ENCODE results near the gene TRPM2. TPM values are rescaled to one million over a fixed set of nuclear protein-coding genes. Genes with fewer than 3 reads are reported as not detected.

Gene TRPM2
- total RNA-seq, 4 donors from 2014 or later: 1.6 to 3.5 (median 2.7) TPM

- no peaks in the 10 kb centered on the region for H3K36me3 ChIP-seq
- H3K4me1 ChIP-seq: no peaks in the 10 kb centered on the region
- no peak overlapping the region for H3K4me3 ChIP-seq
- DNase-seq (ENCODE audit: extremely low spot score): no peak
- peaks cover 0 to 31% (median 29%) of the 10 kb centered on the region in 4 donors for H3K9me3 ChIP-seq
- no peak for TF ChIP-seq POLR2AphosphoS5 (IDR thresholded peaks at IDR 0.05)
- TF ChIP-seq POLR2A (IDR thresholded peaks at IDR 0.05; ENCODE audit: low read depth): no peak
- TF ChIP-seq, protein P1, sequence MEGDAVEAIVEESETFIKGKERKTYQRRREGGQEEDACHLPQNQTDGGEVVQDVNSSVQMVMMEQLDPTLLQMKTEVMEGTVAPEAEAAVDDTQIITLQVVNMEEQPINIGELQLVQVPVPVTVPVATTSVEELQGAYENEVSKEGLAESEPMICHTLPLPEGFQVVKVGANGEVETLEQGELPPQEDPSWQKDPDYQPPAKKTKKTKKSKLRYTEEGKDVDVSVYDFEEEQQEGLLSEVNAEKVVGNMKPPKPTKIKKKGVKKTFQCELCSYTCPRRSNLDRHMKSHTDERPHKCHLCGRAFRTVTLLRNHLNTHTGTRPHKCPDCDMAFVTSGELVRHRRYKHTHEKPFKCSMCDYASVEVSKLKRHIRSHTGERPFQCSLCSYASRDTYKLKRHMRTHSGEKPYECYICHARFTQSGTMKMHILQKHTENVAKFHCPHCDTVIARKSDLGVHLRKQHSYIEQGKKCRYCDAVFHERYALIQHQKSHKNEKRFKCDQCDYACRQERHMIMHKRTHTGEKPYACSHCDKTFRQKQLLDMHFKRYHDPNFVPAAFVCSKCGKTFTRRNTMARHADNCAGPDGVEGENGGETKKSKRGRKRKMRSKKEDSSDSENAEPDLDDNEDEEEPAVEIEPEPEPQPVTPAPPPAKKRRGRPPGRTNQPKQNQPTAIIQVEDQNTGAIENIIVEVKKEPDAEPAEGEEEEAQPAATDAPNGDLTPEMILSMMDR (IDR thresholded peaks at IDR 0.05): no peak
- no peak for TF ChIP-seq EP300 (IDR thresholded peaks at IDR 0.05)
- no peak overlapping the region for H3K27ac ChIP-seq (replicated peaks in 1 of 4)
- intact Hi-C loops (cut with DNase I): no loop called here
- peaks cover 0 to 43% (median 3%) of the 10 kb centered on the region in 4 donors for H3K27me3 ChIP-seq
Measured at GRCh38 chr21:44381874-44382273, 28.5 kb downstream of the TRPM2 start.

- no peaks in the 10 kb centered on the region for H3K36me3 ChIP-seq
- intact Hi-C loops (cut with DNase I): no loop called here
- no peak overlapping the region for H3K27ac ChIP-seq (replicated peaks in 1 of 4)
- H3K9me3 ChIP-seq: peaks cover 0 to 38% (median 34%) of the 10 kb centered on the region in 4 donors
- WGBS: 98% methylated on average over 9 of the region's 9 CpGs
- H3K4me3 ChIP-seq: no peak overlapping the region
- no peak for DNase-seq (ENCODE audit: extremely low spot score)
- H3K4me1 ChIP-seq: no peaks in the 10 kb centered on the region
- TF ChIP-seq EP300 (IDR thresholded peaks at IDR 0.05) (no peak), POLR2AphosphoS5 (IDR thresholded peaks at IDR 0.05) (no peak), POLR2A (IDR thresholded peaks at IDR 0.05; ENCODE audit: low read depth) (no peak)
- TF ChIP-seq, protein P1 (IDR thresholded peaks at IDR 0.05): no peak
- H3K27me3 ChIP-seq: peaks cover 0 to 36% (median 3%) of the 10 kb centered on the region in 4 donors
Measured at GRCh38 chr21:44382536-44382935, 29.1 kb downstream of the TRPM2 start.

- Histone ChIP-seq H3K4me3 (no peak overlapping the region), H3K4me1 (no peaks in the 10 kb centered on the region), H3K9me3 (peaks cover 0 to 39% (median 36%) of the 10 kb centered on the region in 4 donors), H3K27me3 (peaks cover 0 to 30% (median 3%) of the 10 kb centered on the region in 4 donors), H3K27ac (replicated peaks in 1 of 4) (no peak overlapping the region), H3K36me3 (no peaks in the 10 kb centered on the region)
- TF ChIP-seq, protein P1 (IDR thresholded peaks at IDR 0.05): no peak
- TF ChIP-seq EP300 (IDR thresholded peaks at IDR 0.05) (no peak), POLR2AphosphoS5 (IDR thresholded peaks at IDR 0.05) (no peak), POLR2A (IDR thresholded peaks at IDR 0.05; ENCODE audit: low read depth) (no peak)
- 72% methylated on average over 4 of the region's 4 CpGs for WGBS
- DNase-seq (ENCODE audit: extremely low spot score): no peak
- intact Hi-C loops (cut with DNase I): no loop called here
Measured at GRCh38 chr21:44383216-44383615, 29.8 kb downstream of the TRPM2 start.

- Histone ChIP-seq H3K36me3 (no peaks in the 10 kb centered on the region), H3K4me1 (no peaks in the 10 kb centered on the region), H3K9me3 (peaks cover 0 to 45% (median 40%) of the 10 kb centered on the region in 4 donors), H3K27me3 (peaks cover 0 to 12% (median 0%) of the 10 kb centered on the region in 4 donors), H3K27ac (replicated peaks in 1 of 4) (no peak overlapping the region), H3K4me3 (no peak overlapping the region)
- no peak for TF ChIP-seq POLR2AphosphoS5 (IDR thresholded peaks at IDR 0.05)
- TF ChIP-seq EP300 (IDR thresholded peaks at IDR 0.05): no peak
- TF ChIP-seq, protein P1 (IDR thresholded peaks at IDR 0.05): no peak
- intact Hi-C loops (cut with DNase I): no loop called here
- no peak for DNase-seq (ENCODE audit: extremely low spot score)
- 80% methylated on average over 2 of the region's 2 CpGs for WGBS
Measured at GRCh38 chr21:44384968-44385367, 31.5 kb downstream of the TRPM2 start.

- TF ChIP-seq POLR2AphosphoS5 (IDR thresholded peaks at IDR 0.05): no peak
- TF ChIP-seq EP300 (IDR thresholded peaks at IDR 0.05): no peak
- TF ChIP-seq POLR2A (IDR thresholded peaks at IDR 0.05; ENCODE audit: low read depth): no peak
- TF ChIP-seq, protein P1 (IDR thresholded peaks at IDR 0.05): no peak
- no peaks in the 10 kb centered on the region for H3K4me1 ChIP-seq
- peaks cover 0 to 62% (median 52%) of the 10 kb centered on the region in 4 donors for H3K9me3 ChIP-seq
- WGBS: 71% methylated on average over 1 of the region's 1 CpG
- H3K27ac ChIP-seq (replicated peaks in 1 of 4): no peak overlapping the region
- no peak for DNase-seq (ENCODE audit: extremely low spot score)
- intact Hi-C loops (cut with DNase I): no loop called here
- H3K4me3 ChIP-seq: no peak overlapping the region
- H3K36me3 ChIP-seq: no peaks in the 10 kb centered on the region
- peaks cover 0 to 37% (median 1%) of the 10 kb centered on the region in 4 donors for H3K27me3 ChIP-seq
Measured at GRCh38 chr21:44389335-44389734, 35.9 kb downstream of the TRPM2 start.
